HG03457 (cell line): ENCODE data around the gene RNF123.
"Not testable (repeated sequence)": the region's sequence is repeated elsewhere in the genome, so short reads cannot be mapped to it uniquely, and the experiment has no call there.

Source experiments
- ATAC-seq: cut with Tn5 transposase; IDR thresholded peaks from one replicate; pipeline ENCODE4 v1.9.1; 2021; ENCODE audit warnings: moderate number of reproducible peaks; ENCODE audit not compliant: unreplicated experiment

The RNF123 gene

GRCh38 chr3:49675912-49676311 is 13.4 kb upstream of the RNF123 start:
- ATAC-seq = no peak

DNA sequence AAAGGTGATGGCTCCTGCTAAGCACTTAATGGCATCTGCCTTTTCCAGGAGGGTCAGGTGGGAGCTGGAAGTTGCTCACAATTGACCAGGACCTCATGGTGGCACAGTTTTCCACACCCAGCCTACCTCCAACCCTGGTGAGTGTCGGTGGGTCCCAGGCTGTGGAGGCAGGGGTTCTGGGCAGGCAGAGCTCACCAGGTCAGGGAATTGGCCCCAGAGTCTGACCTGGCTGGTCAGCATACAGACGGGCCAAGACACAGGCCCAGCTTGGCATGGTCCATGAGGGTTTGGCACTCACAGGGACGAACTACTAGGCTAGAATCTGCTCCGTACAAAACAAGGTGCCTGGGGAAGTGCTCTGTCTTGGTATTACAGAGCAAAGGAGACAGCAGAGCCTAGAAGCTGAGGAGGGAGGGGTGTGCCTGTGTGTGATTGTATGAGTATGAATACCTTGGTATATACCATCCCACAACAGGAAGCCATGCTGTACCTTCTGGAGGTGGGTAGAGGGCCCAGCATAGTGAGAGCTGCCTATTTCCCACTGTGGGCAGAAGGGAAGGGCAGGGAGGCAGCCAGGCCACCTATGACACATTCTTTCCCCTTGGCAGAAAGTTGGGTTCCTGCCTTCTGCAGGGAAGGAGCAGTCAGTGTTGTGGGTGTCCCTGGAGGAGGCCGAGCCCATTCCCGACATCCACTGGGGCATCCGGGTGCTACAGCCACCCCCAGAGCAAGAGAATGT is 8.7 kb upstream of the RNF123 start:
- ATAC-seq = no peak

- no peak for ATAC-seq
These were observed 8.2 kb upstream of the RNF123 start for GRCh38 chr3:49681232-49681522.

DNA sequence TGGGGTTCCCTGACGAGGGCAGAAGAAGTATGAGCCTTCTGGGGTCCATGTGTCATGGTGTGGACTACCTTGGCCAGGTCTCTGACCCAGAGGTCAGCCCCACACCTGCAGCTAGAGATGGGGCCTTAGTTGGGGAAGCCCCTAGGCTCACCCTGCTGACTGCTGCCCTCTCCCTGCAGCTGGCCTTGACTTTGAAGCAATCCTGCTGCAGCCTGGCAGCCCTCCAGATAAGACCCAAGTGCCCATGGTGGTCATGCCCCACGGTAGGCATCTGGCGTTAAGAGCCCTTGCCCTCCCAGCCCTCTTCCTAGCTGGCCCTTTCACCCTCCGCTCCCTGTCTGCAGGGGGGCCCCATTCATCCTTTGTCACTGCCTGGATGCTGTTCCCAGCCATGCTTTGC is 7.8 kb upstream of the RNF123 start:
- ATAC-seq = no peak

DNA sequence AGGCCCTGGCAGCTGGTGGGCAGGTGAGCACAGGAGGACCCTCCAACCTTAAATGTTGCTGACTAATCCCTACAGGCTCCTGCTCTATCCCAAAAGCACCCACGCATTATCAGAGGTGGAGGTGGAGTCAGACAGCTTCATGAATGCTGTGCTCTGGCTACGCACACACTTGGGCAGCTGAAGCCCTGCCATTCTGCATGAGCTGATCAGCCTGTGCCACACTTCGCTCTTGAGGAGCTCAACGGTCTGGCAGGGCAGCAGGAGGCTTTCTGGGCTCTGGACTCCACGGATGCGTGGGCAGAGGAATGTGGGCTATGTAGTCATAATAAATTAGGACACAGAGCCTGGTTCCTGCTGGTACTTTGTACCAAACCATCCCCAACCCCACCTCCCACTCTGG is 6.2 kb upstream of the RNF123 start:
- no peak for ATAC-seq

- ATAC-seq = not testable (repeated sequence)
These were observed 4.9 kb upstream of the RNF123 start for GRCh38 chr3:49684453-49684852.

- ATAC-seq = not testable (repeated sequence)
These were observed 4.3 kb upstream of the RNF123 start for GRCh38 chr3:49685103-49685502.

DNA sequence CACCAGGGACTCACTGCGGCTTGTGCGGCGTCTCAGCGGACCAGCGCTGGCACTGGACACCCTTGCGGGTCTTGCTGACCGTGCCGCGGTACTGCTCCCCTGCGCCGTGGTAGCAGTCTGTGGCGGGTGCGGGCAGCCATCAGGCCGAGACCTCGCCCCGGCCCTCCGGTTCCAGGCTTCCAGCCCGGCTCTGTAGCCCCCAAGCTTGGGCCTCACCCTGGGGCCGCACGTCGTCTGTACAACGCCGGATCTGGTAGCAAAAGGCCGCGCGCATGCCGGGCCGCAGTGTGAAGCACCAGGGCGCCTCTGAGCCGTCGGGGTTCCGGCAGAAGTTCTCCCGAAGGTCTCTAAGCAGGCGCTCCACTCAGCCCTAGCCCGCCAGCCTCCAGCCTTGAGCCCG is 3.5 kb upstream of the RNF123 start:
- not testable (repeated sequence) for ATAC-seq

DNA sequence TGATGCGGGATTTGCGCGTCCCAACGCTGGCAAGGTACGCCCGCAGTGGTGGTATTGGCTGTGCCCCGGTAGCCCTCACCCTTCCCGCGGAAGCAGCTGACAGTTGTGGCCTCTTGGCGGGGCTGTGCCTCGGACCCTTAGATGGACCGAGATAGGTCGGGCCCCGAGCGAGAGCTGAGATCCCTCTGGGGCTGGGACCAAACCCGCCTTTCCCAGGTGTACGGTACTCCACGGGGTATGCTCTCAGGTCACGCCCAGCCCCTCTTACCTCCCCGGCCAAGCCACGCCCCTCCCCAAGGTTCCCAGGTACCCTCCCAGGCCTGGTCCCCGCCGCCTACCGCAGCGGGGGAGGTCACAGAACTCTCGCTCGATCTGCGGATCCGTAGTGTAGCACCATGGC is 3.0 kb upstream of the RNF123 start:
- not testable (repeated sequence) for ATAC-seq

- not testable (repeated sequence) for ATAC-seq
These were observed 2.5 kb upstream of the RNF123 start for GRCh38 chr3:49686769-49687423.

DNA sequence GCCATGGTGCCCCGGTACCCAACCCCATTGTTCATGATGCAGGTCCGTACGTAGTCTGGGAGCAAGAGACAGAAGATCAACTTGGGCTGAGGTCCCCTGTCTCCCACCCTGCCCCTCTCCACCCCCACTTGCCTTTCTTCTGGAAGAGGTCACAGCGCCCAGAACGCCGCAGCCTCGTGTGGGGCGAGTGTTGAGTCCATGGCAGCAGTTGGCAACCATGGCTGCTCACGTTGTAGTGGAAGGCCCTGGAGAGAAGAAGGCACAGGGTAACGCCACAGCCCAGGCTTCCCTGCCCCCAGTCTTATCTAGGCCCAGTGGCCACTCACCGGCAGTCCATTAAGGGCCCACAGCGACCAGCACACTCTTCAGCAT is 1.9 kb upstream of the RNF123 start:
- not testable (repeated sequence) for ATAC-seq

GRCh38 chr3:49688338-49689045 is 865 bp upstream of the RNF123 start:
- not testable (repeated sequence) for ATAC-seq

DNA sequence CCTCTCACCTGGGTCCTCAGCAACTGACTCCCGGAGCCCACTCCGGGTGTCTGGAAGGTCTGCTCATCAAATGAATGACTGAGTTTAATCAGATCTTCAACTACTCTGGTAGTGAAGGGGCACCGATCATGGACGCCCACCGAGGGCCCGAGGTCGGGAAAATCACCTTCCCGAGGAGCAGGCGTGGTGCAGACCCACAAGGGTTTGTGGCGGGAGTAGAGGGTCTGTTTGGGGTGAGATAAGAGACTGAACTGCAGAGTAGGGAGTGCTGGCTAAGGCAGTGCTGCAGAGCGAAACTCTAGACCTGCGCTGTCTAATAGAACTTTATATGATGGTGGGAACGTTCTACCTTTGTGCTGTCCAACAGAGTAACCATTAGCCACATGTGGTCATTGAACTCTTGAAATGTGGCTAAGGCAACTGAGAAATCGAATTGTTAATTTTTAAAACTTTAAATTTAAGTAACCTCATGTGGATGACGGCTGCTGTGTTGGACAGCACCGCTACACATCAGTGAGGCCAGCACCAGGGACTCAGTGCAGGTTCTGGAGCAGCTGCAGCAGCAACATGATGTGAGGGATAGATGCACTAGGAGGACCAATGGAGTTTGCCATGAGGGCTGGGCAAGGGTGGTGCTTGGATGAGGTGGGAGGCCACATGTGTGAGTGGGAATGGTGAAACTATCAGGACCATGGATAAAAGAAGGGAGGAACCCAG is 709 bp downstream of the RNF123 start:
- ATAC-seq = not testable (repeated sequence)

- not testable (repeated sequence) for ATAC-seq
These were observed 1.5 kb downstream of the RNF123 start for GRCh38 chr3:49690856-49691255.

GRCh38 chr3:49691481-49691880 is 2.1 kb downstream of the RNF123 start:
- not testable (repeated sequence) for ATAC-seq

DNA sequence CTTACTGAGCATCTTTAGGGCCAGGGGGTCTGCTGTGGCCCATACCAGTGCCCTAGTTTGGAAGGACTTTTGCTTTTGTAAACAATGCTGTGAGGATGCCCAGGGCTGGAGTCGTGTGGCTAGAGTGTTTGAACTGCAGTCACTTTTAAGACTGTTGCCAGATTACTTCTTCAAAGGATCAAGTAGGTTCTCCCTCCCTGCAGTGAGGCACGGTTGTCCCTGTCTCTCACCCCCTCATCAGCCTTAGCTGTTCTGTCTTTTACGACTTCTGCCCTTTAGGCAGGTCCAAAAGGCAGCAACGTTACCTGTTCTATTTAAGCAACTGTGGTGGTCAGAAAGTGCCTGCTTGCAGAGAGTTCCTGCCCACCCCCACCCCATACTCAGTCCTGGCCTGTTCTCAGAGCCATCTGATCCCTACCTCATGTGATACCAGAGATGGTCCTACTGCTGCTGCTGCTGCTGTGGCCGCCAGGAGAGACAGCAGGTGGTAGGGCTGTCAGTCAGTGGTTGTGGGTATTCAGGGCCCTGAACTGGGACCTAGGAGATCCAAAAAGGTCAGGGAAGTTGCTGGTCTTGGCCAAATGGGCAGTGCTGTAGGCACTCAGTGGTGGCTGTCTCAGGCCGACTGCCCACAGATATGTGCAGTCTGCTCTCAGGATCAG is 5.2 kb downstream of the RNF123 start:
- not testable (repeated sequence) for ATAC-seq

- ATAC-seq = not testable (repeated sequence)
These were observed 6.1 kb downstream of the RNF123 start for GRCh38 chr3:49695350-49696015.

GRCh38 chr3:49699281-49699979 is 10.1 kb downstream of the RNF123 start:
- ATAC-seq = no peak

- no peak for ATAC-seq
These were observed 10.7 kb downstream of the RNF123 start for GRCh38 chr3:49700014-49700413.
